GM12892 (cell line): ENCODE data around the gene PPP1CA.

ENCODE experiments used
- POLR2A ChIP-seq: IDR thresholded peaks from 2 replicates; pipeline ENCODE4 v1.6.1; 2011; ENCODE audit warnings: low read depth, low read length, control low read depth
- POLR2AphosphoS5 ChIP-seq: IDR thresholded peaks from 2 replicates; pipeline ENCODE4 v1.6.1; 2011; ENCODE audit warnings: low read depth, low read length, control low read depth

DNA sequence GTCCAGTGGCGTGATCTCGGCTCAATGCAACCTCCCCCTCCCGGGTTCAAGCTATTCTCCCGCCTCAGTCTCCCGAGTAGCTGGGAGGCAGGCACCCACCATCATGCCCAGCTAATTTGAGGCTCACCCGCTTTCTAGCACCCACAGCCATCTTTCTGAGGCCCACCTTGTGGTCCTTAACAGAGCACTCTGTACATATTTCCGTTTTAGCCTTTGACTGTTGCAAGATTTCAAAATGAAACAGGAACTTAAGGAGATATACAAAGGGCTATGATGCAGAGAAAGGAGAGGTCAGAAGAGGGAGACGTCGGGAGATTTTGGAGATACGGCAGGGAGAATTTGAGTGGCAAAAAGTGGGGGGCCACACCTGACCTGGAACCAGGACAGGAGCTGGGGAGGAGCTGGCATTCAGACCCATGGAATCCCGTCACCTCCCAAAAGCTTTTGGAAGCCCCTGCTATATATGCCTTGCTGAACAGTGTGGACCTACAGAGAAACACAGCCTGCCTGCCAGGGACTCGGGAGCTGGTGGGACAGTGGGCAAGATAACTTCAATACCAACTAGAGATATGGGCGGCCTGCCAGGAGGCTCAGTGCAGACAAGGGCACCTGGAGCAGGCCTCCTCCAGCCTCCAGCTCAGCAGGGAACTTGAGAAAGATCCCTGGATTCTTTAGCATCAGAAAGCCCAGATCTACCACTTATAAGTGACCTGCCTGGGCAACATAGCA is 20.2 kb downstream of the PPP1CA start:
- 0 out of 2 replicates have a peak, but pooled peaks have one; percentile 24 for TF ChIP-seq POLR2A
- no peak for TF ChIP-seq POLR2AphosphoS5
